Testis (tissue), 2 donors: ENCODE measurements around the gene STEAP2.

Source experiments
- CTCF ChIP-seq, 3 experiments: fragments of 450-650 bp in 2 of 3; fragments of 200-600 bp in 1 of 3; sonication (generic) in 1 of 3; IDR thresholded peaks; one replicate each; pipeline ENCODE4 v1.5.1; 2016 to 2019; ENCODE audit warnings: antibody characterized with exemption in 3 of 3, mild to moderate bottlenecking in 2 of 3, moderate library complexity in 1 of 3
- POLR2A ChIP-seq: fragments of 450-650 bp; IDR thresholded peaks from one replicate; pipeline ENCODE4 v1.6.1; 2017; ENCODE audit warnings: antibody characterized with exemption, mild to moderate bottlenecking, moderate library complexity

- TF ChIP-seq CTCF (IDR thresholded peaks at IDR 0.05) (no peak), POLR2A (no peak)
These were observed 1.1 kb upstream of the STEAP2 start for GRCh38 chr7:90210475-90210874.
